Stimulated activated CD8-positive, alpha-beta memory T cell treated with anti-CD3 and anti-CD28 coated beads, Interleukin-15, amount 100 ng/mL, for 48 hours (primary cell): ENCODE measurements around the gene KIRREL2.
"Not testable (repeated sequence)": the region's sequence is repeated elsewhere in the genome, so short reads cannot be mapped to it uniquely, and the experiment has no call there.

ENCODE experiments used
- DNase-seq, 2 donors: peaks; one replicate each; pipeline ENCODE4 v3.0.0-alpha.2; 2020; ENCODE audit warnings: low read depth in 2 of 2

KIRREL2 gene

GRCh38 chr19:35856546-35857149 is at the start of gene KIRREL2:
Gene KIRREL2, plus strand, starts transcription at chr19:35856911. Its CDS starts 209 bp downstream, at chr19:35857120.
- DNase-seq = no peak

- DNase-seq = no peak
Observed at GRCh38 chr19:35807633-35808032, 49.1 kb upstream of the KIRREL2 start.

- no peak for DNase-seq
Observed at GRCh38 chr19:35811317-35812219, 45.1 kb upstream of the KIRREL2 start.

- no peak for DNase-seq
Observed at GRCh38 chr19:35812220-35813042, 44.3 kb upstream of the KIRREL2 start, which contains the start of gene PRODH2. Gene PRODH2, minus strand, starts transcription at chr19:35812845. Its CDS starts 40 bp downstream, at chr19:35812805.

- DNase-seq = no peak
Observed at GRCh38 chr19:35813043-35813890, 43.4 kb upstream of the KIRREL2 start.

GRCh38 chr19:35816262-35816661 is 40.4 kb upstream of the KIRREL2 start:
- no peak for DNase-seq

- DNase-seq = no peak
Observed at GRCh38 chr19:35816846-35817245, 39.9 kb upstream of the KIRREL2 start.

- DNase-seq = no peak
Observed at GRCh38 chr19:35818445-35818844, 38.3 kb upstream of the KIRREL2 start.

- no peak for DNase-seq
Observed at GRCh38 chr19:35822579-35822978, 34.1 kb upstream of the KIRREL2 start.

- no peak for DNase-seq
Observed at GRCh38 chr19:35824150-35824549, 32.6 kb upstream of the KIRREL2 start.

- no peak for DNase-seq
Observed at GRCh38 chr19:35828692-35829301, 27.9 kb upstream of the KIRREL2 start.

- DNase-seq = no peak
Observed at GRCh38 chr19:35830986-35831385, 25.7 kb upstream of the KIRREL2 start.

- no peak for DNase-seq
Observed at GRCh38 chr19:35832054-35832453, 24.7 kb upstream of the KIRREL2 start.

GRCh38 chr19:35833972-35834371 is 22.7 kb upstream of the KIRREL2 start:
- DNase-seq = no peak

GRCh38 chr19:35836096-35836495 is 20.6 kb upstream of the KIRREL2 start:
- not testable (repeated sequence) for DNase-seq

GRCh38 chr19:35841961-35842595 is 14.6 kb upstream of the KIRREL2 start:
- no peak for DNase-seq

GRCh38 chr19:35842666-35843272 is 13.9 kb upstream of the KIRREL2 start:
- DNase-seq = no peak

GRCh38 chr19:35843676-35844481 is 12.8 kb upstream of the KIRREL2 start:
- no peak for DNase-seq
